ENCODE measurements around the gene PDSS1.
"Not testable (repeated sequence)": the region's sequence is repeated elsewhere in the genome, so short reads cannot be mapped to it uniquely, and the experiment has no call there.

PDSS1 gene

DNA sequence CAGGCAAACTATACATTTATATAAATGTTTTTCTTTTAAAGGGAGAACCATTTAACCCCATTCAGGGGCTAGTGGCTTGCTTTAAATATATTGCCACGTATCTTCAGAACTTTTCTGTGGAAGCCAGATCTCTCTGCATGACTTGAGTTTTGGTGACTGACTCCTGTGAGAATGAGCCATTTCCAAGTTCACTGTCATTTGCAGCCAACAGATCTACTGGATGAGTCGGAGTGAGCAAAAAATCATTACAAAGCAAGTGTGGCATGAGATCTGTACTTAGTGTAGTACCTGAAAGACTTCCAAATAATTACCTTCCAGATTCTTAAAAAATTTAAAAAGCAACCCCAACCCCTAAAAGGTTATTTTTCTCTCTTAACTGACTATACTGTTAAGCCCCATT lies 45.6 kb downstream of the PDSS1 start:
- no peak for DNase-seq

DNA sequence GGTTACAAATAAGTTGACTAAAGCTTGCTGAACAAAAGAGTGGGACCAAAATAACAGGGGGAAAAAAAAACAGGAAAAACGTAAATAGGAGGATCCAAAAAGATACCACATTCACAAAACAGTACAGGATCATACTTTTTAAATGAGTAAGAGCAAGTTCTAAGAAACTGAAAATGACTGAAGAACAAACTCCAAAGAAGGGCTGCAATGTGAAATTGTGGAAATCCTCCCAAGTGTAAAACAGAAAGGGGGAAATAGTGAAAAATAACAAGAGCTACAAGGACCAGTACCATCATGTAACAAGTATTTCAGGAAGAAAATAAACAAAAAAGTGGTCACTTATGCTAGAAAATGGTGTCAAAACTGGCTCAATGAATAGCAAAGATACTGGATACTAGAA lies 46.3 kb downstream of the PDSS1 start:
- no peak for DNase-seq

DNA sequence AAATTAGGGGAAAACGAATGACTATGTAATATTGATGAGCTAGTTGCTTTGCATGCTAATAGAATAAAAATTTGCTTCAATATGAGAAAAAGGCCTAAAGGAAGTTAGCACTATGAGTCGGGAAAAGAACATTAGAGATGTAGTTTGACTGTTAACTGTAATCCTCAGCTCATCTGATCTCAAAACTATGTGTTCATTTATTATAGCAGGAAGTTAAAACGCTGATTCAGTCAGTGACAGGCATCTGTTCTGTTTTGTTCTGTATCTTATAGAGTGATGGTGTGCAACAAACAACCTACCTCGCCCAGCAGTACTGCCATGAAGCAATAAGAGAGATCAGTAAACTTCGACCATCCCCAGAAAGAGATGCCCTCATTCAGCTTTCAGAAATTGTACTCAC lies 48.6 kb downstream of the PDSS1 start:
- no peak for DNase-seq

DNA sequence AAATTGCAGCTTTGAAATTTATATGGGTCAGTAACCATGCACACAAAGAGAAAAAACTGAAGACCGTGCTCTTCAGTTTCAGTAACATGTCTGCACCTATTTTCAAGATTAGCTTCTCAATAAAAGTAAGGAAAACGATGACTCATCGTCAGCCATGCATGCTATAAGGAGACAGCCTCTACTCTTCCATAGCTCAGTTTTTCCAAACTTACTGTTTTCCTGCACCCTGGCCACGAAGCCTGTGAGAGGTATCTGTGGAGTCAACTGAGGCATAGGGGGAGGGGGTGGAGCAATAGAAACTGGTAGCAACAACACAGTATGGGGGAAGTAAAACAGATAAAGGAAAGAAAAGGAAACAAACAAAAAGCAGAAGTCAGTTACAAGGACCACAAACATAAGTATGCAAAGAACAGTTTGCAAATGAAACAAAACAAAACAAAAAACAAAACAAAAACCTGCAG lies 58.0 kb downstream of the PDSS1 start:
- no peak for DNase-seq

DNA sequence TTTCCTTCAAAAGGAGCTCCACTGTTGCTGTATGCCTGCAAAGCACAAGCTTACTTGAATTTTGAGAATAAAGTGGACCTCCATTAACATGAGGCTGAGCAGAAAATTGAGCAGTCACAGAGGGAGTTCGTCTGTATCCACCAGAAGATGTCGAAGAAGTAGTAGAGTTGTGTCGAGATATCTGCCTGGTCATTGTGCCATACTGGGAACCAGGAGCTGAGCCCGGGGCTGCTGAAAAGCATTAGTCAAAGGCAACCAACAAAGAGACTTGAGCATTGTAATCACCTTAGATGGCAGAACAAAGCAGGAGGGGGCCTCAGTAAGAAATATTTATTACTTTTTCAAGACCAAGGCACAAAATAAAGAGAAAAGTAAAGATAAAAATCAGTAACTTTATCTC lies 61.5 kb downstream of the PDSS1 start:
- no peak for DNase-seq

DNA sequence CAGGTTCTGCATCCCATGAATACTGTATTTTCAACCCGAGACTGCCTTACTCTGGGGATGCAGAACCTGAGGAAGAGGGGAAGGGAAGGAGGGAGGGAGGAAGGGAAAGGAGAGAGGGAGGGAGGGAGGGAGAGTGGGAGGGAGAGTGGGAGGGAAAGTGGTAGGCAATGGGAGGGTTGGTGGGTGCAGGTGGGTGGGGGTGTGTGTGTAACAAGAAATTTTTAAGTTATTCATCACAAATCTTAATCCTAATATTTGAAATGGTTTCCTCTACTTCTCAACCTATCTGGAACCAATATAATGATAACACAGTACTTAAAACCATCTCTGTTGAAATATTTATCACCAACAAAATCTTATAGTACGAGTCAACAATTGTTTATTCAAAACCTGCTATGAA lies 68.0 kb downstream of the PDSS1 start:
- no peak for DNase-seq

DNA sequence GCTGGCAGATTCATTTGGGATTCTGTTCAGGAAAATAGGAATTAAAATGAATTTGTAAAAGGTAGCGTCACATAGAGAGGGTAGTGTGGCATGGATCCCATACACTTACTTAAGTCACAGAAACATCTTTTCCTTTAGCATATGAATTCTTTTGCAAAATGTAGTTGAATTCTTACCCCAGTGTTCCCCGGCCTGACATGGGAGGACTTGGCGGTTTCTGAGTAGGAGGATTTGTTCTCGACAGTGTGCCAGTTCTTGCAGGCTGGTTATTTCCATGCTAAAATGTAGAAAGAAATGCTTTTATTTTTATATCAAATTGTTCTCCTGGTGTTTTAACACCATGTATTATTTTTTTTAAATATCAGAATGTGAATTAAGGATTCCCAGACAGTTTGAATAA lies 72.6 kb downstream of the PDSS1 start:
- no peak for DNase-seq

DNA sequence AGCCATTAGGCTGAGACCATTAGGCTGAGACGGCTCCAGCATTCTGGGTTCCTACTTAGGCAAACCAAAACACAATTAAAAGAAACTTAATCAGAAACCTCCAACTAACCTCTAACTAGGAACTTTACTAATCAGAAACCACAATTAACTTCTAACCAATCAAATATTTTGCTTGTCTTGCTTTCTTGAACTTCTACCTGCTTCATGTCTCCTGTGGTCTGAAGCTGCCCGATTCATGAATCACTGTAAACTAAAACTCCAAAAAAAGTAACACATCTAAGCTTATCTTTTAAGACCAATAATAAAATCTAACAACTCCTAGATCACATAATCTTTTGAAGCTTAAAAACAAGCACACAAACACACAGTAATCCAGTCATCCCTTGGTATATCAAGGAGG lies 76.1 kb downstream of the PDSS1 start:
- DNase-seq, result no peak

DNA sequence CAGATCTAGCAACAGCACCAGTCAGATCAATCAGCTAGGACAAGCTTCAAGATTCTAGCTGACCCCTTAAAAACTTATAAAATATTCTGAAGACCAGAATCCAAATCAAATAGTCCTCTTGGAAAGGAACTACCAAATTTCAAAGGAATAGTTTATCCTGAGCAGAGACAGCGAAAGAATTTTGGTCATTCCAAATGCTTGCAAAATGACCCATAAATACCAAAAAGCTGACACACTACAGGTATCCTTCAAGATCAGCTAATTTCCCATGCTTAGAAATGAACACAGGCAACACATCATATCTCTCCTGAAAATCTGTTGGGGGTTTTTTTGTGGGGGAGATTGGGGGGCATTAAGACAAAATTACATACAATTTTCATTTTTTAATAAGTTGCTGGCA lies 78.8 kb downstream of the PDSS1 start:
- no peak for DNase-seq

DNA sequence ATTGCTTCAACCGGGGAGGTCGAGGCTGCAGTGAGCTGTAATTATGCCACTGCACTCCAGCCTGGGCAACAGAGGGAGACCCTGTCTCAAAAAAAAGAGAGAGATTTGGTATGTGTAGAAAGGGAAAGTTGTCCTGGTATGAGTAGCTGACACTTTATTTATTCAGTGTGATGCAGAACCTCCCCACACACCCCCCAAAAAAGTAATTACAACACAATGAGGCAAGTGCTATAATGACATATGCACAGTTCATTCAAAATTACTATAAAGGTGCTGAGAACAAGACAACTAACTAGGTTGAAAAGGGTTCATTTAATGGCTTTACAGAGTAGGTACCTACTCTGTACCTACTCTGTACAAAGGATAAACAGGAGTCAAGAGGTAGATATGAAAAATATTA lies 80.2 kb downstream of the PDSS1 start:
- DNase-seq, result no peak

DNA sequence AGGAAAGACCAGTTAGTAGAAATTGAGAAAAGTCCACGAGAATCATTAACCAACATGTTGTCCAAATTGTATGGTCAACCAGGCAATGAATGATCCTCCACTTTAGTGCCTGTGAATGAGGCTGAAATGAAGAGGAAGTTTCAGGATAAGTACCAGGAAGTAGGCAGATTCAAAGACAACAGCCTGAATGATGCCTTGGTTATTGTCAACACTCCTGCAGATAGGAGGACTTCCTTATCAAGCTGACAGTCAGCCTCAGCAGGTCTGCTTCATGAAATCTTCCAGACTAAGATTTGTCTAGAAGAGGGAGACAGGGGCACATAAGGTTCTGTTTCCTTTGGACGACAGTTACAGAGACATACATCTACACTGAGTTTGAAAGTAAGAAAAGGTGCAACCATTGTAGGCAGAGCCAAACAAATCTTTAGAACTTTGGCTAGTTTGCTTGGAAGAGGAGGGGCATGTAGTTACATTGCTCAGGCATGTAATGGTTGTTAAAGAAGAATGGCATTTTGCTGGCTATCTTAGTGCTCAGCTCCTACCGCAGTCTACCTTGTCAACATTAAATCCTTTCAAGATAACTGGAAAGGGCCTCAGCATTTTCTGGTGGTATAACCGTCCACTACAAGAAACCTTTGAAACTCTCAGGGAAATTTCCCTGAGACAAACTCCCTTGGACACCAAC lies 81.8 kb downstream of the PDSS1 start:
- no peak for DNase-seq

DNA sequence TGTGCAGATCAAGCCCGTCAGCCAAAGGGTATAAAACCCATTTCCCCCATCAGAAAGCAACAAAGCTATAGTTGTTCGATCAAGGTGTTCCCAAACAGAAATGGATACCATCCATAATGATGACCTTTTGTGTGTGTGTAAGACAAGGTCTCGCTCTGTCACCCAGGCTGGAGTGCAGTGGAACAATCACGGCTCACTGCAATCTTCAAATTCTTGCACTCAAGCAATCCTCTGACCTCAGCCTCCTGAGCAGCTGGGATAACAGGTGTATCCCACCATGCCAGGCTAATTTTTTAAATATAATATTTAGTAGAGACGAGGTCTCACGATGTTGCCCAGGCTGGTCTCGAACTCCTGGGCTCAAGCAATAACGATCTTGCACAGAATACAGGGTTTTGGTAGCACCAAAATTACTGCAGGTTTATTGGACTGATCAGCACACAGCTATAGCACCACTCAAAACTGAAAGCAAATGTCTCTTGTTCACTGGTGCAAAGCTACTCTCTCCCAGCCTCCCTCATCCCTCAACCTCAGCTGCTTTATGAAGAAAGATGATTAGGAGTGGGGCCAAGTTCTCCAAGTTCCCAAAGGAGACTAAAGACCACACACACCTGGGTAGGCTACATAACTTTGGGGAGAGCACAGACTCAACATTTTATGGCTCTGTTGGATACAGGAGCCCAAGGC lies 82.7 kb downstream of the PDSS1 start:
- DNase-seq, result no peak

DNA sequence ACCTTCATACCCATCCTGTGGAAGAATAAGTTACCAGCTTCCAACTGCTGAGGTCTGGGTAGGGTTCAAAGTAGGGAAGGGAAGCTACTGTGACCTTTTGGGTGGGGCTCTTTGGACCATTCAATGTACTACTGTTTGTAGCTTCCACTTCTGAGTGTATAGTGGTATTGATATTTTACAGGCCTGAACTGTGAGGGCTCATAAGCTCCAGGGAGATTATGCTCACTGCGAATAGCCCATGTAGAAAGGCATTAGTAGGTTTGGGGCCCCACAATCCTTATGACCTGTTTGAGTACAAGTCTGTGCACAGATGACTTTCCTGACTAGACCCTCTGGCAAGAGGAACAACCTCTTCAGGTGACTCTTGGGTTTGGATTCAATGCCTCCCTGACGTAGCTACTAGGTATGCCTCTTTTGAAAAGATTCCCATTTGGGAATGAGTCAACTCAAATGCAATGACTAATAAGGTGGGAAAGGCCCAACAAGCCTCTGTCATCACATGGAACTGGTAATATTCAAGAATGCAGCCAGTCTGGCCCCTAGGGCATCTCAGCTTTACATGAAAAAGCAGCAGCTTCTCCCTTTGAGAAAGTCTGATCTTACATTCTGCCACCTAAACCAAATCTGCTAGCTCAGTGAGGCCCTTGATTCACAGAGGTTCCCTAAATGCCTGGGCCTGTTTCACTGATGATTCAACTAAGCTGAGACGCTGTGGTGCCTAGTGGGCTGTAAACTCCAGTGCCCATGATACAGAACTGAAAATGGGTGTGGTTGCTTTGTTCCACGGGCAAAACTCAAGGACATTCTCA lies 83.5 kb downstream of the PDSS1 start:
- no peak for DNase-seq

DNA sequence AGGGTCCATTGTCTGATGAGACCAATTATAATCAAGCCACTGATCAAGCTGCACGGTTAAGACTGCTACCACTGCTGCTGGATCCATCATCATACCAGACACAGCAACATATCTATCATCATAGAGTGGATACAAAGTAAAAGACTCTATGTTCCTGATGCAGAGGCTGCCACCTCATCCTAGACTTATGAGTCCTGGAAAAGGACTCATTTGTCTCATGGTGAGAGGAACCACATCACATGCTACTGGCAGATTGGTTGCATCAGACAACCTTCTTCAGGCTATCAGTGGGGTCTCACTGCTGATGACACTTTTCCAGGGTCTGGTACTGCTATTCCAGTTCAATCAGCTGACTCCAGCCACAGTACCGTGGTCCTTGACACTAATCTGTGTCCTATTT lies 84.3 kb downstream of the PDSS1 start:
- no peak for DNase-seq

DNA sequence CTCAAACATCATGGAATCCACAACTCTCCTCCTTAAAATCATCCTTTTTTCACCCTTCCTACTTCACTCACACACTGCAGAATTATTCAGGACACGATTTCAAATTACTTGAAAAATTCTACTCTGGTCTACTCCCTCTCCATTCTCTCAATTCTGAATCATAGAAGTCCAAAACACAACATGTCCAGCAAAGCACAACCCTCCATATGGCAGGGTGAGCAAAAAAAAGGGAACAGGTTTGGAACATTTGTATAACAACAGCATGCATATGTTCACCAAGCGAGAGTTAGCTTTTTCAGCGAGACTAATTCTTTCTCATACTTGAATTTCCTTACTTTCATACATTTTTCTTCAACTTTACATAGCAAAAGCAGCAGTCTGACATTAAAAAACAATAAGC lies 89.9 kb downstream of the PDSS1 start:
- no peak for DNase-seq

DNA sequence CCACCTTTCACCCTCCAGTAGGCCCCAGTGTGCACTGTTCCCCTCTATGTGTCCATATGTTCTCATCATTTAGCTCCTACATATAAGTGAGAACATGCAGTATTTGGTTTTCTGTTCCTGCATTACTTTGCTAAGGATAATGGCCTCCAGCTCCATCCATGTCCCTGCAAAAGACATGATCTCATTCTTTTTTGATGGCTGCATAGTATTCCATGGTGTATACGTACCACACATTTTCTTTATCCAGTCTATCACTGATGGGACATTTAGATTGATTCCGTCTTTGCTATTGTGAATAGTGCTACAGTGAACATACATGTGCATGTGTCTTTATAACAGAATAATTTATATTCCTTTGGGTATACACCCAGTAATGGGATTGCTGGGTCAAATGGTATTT lies 92.3 kb downstream of the PDSS1 start:
- not testable (repeated sequence) for DNase-seq

DNA sequence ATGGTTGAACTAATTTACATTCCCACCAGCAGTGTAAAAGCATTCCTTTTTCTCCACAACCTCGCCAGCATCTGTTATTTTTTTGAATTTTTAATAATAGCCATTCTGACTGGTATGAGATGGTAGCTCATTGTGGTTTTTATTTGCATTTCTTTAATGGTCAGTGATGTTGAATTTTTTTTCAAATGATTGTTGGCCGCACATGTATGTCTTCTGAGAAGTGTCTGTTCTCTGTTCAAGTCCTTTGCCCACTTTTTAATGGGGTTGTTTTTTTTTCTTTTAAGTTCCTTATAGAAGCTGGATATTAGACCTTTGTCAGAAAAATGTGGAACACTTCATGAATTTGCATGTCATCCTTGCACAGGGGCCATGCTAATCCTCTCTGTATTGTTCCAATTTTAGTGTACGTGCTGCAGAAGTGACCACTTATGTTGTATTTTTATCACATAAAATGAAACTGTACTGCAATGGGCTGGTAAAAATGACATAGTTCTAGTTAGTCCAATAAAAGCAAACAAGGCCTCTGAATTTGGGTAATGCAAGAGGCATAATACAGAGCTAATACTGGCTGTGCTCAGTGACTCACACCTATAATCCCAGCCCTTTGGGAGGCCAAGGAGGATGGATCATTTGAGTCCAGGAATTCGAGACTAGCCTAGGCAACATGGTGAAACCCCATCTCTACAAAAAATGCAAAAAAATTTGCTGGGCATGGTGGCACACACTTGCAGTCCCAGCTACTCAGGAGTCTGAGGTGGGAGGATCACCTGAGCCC lies 92.9 kb downstream of the PDSS1 start:
- DNase-seq, result no peak

DNA sequence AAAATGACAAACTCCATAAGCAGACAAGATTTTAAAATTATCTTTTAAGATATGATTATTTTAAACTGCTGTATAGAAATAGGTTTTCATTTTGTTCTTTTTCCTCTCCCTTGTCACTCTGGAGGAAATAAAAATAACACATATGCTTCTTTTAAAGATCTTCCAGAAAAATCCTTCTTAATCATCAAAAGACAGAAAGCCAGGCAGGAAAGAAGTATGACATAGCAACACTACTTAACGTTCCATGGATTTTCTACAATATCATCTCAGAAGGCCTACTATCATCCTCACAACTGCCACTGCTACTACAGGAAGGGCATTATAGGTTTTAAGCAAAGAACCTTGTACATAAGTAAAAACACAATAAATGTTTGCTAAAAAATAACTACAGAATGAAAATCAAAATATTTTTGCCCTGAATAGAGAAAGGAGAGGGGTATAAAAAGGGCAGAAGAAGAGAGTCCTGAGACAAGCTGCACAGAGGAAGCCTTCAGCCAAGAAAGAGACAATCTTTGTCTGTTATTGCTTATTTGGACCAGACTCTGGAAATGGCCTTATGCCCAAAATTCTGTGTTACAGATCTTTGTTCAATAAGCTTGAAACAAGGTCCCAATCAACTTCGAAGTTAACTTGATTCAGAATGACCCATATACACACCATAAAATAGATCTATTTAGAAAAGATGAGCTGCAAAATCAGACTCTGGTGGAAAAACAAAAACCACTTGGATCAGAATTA lies 95.4 kb downstream of the PDSS1 start:
- no peak for DNase-seq

Data from central memory CD4-positive, alpha-beta T cell (primary cell).